ENCODE measurements around the gene VAT1. TPM values are rescaled to one million over a fixed set of nuclear protein-coding genes. Genes with fewer than 3 reads are reported as not detected.

Gene VAT1
- polyA plus RNA-seq, 1 donor from 2014 or later: 151 TPM

Other genes starting within 250 kb of the VAT1 start
- gene VPS25, start 248.9 kb downstream of the VAT1 start, polyA plus RNA-seq: 128 and 133 TPM in 2 replicates
- gene WNK4, start 241.8 kb downstream of the VAT1 start, polyA plus RNA-seq: 0.10 TPM in 1 of 2 replicates, not detected in the other
- gene COA3, start 223.7 kb downstream of the VAT1 start, polyA plus RNA-seq: 222 and 234 TPM in 2 replicates
- gene CNTD1, start 223.5 kb downstream of the VAT1 start, polyA plus RNA-seq: 0.21 and 1.2 TPM in 2 replicates
- 74.7 and 87.7 TPM in 2 replicates for gene BECN1, start 198.1 kb downstream of the VAT1 start, polyA plus RNA-seq
- gene PSME3, start 189.0 kb downstream of the VAT1 start, polyA plus RNA-seq: 56.6 and 67.0 TPM in 2 replicates
- gene AOC2, start 177.8 kb downstream of the VAT1 start, polyA plus RNA-seq: 1.8 and 2.8 TPM in 2 replicates
- 0.35 and 0.54 TPM in 2 replicates for gene AOC3, start 171.2 kb downstream of the VAT1 start, polyA plus RNA-seq
- not detected in 2 replicates for gene G6PC1, start 121.6 kb downstream of the VAT1 start, polyA plus RNA-seq
- gene AARSD1, start 57.9 kb downstream of the VAT1 start, polyA plus RNA-seq: 52.0 and 64.2 TPM in 2 replicates
- 5.8 and 7.8 TPM in 2 replicates for gene PTGES3L, start 42.3 kb downstream of the VAT1 start, polyA plus RNA-seq
- 15.1 and 16.3 TPM in 2 replicates for gene RUNDC1, start 41.8 kb downstream of the VAT1 start, polyA plus RNA-seq
- 1,167 and 1,178 TPM in 2 replicates for gene RPL27, start 24.0 kb downstream of the VAT1 start, polyA plus RNA-seq
- gene IFI35, start 15.6 kb downstream of the VAT1 start, polyA plus RNA-seq: not detected in 2 replicates
- gene RND2, start 2.8 kb upstream of the VAT1 start, polyA plus RNA-seq: 43.8 and 44.1 TPM in 2 replicates
- 0.98 and 1.0 TPM in 2 replicates for gene BRCA1, start 103.0 kb upstream of the VAT1 start, polyA plus RNA-seq
- 59.6 and 62.4 TPM in 2 replicates for gene NBR1, start 148.8 kb upstream of the VAT1 start, polyA plus RNA-seq
- gene TMEM106A, start 189.5 kb upstream of the VAT1 start, polyA plus RNA-seq: 2.3 TPM in 1 of 2 replicates, not detected in the other
- not detected in 2 replicates for gene CCDC200, start 206.2 kb upstream of the VAT1 start, polyA plus RNA-seq
- gene RNU2-1, start 211.6 kb upstream of the VAT1 start, polyA plus RNA-seq: not detected in 2 replicates

Data from neural cell (in vitro differentiated cells).